GM23248 (cell line): ENCODE measurements around the gene CHN1. TPM values are rescaled to one million over a fixed set of nuclear protein-coding genes. Genes with fewer than 3 reads are reported as not detected.

ENCODE experiments used
- DNase-seq: peaks from one replicate; pipeline ENCODE4 v3.0.0-alpha.2; 2015
- H2AFZ ChIP-seq: fragments of 200-600 bp; sonication (generic); 2 replicates; pipeline ENCODE4 v1.6.1; 2016; ENCODE audit warnings: antibody characterized with exemption
- H3F3A ChIP-seq: fragments of 200-600 bp; sonication (generic); 2 replicates; pipeline ENCODE4 v1.6.1; 2016; ENCODE audit warnings: mild to moderate bottlenecking, antibody characterized with exemption, mixed run types; ENCODE audit not compliant: insufficient read depth
- H3K27ac ChIP-seq: fragments of 200-600 bp; sonication (generic); 2 replicates; pipeline ENCODE4 v1.5.1; 2016; ENCODE audit warnings: mild to moderate bottlenecking
- H3K27me3 ChIP-seq: fragments of 200-600 bp; sonication (generic); replicated peaks from 2 replicates; pipeline ENCODE4 v1.6.1; 2016; ENCODE audit warnings: mild to moderate bottlenecking; ENCODE audit not compliant: insufficient read depth
- H3K36me3 ChIP-seq: fragments of 200-600 bp; sonication (generic); 2 replicates; pipeline ENCODE4 v1.6.1; 2016; ENCODE audit warnings: low read depth, mild to moderate bottlenecking
- H3K4me1 ChIP-seq: fragments of 200-600 bp; sonication (generic); 2 replicates; pipeline ENCODE4 v1.6.1; 2016; ENCODE audit warnings: mild to moderate bottlenecking; ENCODE audit not compliant: insufficient read depth
- H3K4me2 ChIP-seq: fragments of 200-600 bp; sonication (generic); one replicate; pipeline ENCODE4 v1.6.1; 2016; ENCODE audit warnings: mild to moderate bottlenecking; ENCODE audit not compliant: unreplicated experiment
- H3K4me3 ChIP-seq: fragments of 200-600 bp; sonication (generic); 2 replicates; pipeline ENCODE4 v1.5.1; 2016; ENCODE audit warnings: mild to moderate bottlenecking
- H3K79me2 ChIP-seq: fragments of 200-600 bp; sonication (generic); 2 replicates; pipeline ENCODE4 v1.6.1; 2016; ENCODE audit warnings: mild to moderate bottlenecking; ENCODE audit not compliant: insufficient read depth
- H3K9ac ChIP-seq: fragments of 200-600 bp; sonication (generic); 2 replicates; pipeline ENCODE4 v1.6.1; 2016; ENCODE audit warnings: mild to moderate bottlenecking
- H3K9me2 ChIP-seq: fragments of 200-600 bp; sonication (generic); 2 replicates; pipeline ENCODE4 v1.6.1; 2016; ENCODE audit warnings: mixed run types, mild to moderate bottlenecking, moderate library complexity; ENCODE audit not compliant: insufficient read depth
- H3K9me3 ChIP-seq: fragments of 200-600 bp; sonication (generic); one replicate; pipeline ENCODE4 v1.6.1; 2017; ENCODE audit warnings: low read depth
- H4K20me1 ChIP-seq: fragments of 200-600 bp; sonication (generic); 2 replicates; pipeline ENCODE4 v1.6.0; 2016; ENCODE audit not compliant: insufficient read depth
- EZH2 ChIP-seq: fragments of 200-600 bp; sonication (generic); IDR thresholded peaks from 2 replicates; pipeline ENCODE4 v1.6.1; 2018; ENCODE audit warnings: antibody characterized with exemption, mild to moderate bottlenecking; ENCODE audit not compliant: insufficient read depth, poor library complexity, severe bottlenecking
- EZH2phosphoT487 ChIP-seq: fragments of 200-600 bp; sonication (generic); IDR thresholded peaks from 2 replicates; pipeline ENCODE4 v1.6.1; 2018; ENCODE audit warnings: antibody characterized with exemption, moderate library complexity, mild to moderate bottlenecking, low read depth; ENCODE audit not compliant: insufficient read depth
- WGBS, 2 experiments: methylation state at CpG; one replicate each; pipeline ENCODE4 v1.1.6; 2015 to 2017; ENCODE audit warnings: low lambda C conversion rate in 2 of 2, low coverage in 1 of 2; ENCODE audit errors: missing lambda C conversion rate in 2 of 2; 5-methylcytosine and 5-hydroxymethylcytosine counted together
- in situ Hi-C: fragments of 300-500 bp; cut with MboI; formaldehyde crosslinking; loops from 2 replicates; pipeline ENCODE4 v1.15.0; 2020
- polyA plus RNA-seq: library from polyadenylated mRNA; unstranded; fragments of >200 nt; fragmentation: Nextera tagmentation; extraction: Ambion mirVana; gene quantifications from 2 replicates; pipeline ENCODE4 v1.2.1, GENCODE V29; 2016
- total RNA-seq: library from RNA; depleted of rRNA; stranded (reverse); fragments of >200 nt; shearing (Covaris generic); gene quantifications from 2 replicates; pipeline ENCODE4 v1.2.3, GENCODE V29; 2014

Gene CHN1
- total and polyA plus RNA-seq, 2 experiments from 2014 or later = 115 to 130 TPM

- Histone ChIP-seq H3K27me3 (peaks cover 16% of the 10 kb centered on the region; the same call in 1 of the 2 replicates), H3K27ac (no peak overlapping the region), H3K79me2 (no peaks in the 10 kb centered on the region), H4K20me1 (no peaks in the 10 kb centered on the region), H3K36me3 (no peaks in the 10 kb centered on the region), H3K4me3 (peak overlapping the region; percentile 80), H3K4me1 (peaks cover 5% of the 10 kb centered on the region; the same call in 1 of the 2 replicates), H3F3A (0 out of 2 replicates have a peak, but pooled peaks cover 11% of the 10 kb centered on the region), H3K4me2 (peak overlapping the region; percentile 56), H3K9me2 (no peaks in the 10 kb centered on the region), H2AFZ (peak overlapping the region; percentile 66), H3K9me3 (no peaks in the 10 kb centered on the region), H3K9ac (no peak overlapping the region)
- 30 to 31% methylated on average over 16 of the region's 16 CpGs for WGBS, 2 experiments
- DNase-seq = peak; percentile 53
- TF ChIP-seq EZH2phosphoT487 (no peak), EZH2 (no peak)
- in situ Hi-C loops = no loop called here
Observed at GRCh38 chr2:175003875-175004729, 1.1 kb downstream of the CHN1 start.

GRCh38 chr2:175002547-175003274 lies 2.5 kb downstream of the CHN1 start:
- Histone ChIP-seq H3K27ac (no peak overlapping the region), H3K4me2 (no peak overlapping the region), H3K9me3 (no peaks in the 10 kb centered on the region), H3K9ac (no peak overlapping the region), H3K27me3 (peaks cover 13% of the 10 kb centered on the region; the same call in 1 of the 2 replicates), H2AFZ (no peak overlapping the region), H3K4me1 (peaks cover 16% of the 10 kb centered on the region), H3K9me2 (no peaks in the 10 kb centered on the region), H3F3A (peaks cover 19% of the 10 kb centered on the region; the same call in 1 of the 2 replicates), H4K20me1 (no peaks in the 10 kb centered on the region), H3K79me2 (no peaks in the 10 kb centered on the region), H3K36me3 (no peaks in the 10 kb centered on the region), H3K4me3 (no peak overlapping the region)
- WGBS, 2 experiments = 76 to 86% methylated on average over 3 of the region's 3 CpGs
- TF ChIP-seq EZH2 (no peak), EZH2phosphoT487 (no peak)
- no peak for DNase-seq
- in situ Hi-C loops = no loop called here

GRCh38 chr2:175001566-175001965 lies 3.6 kb downstream of the CHN1 start:
- H2AFZ ChIP-seq = no peak overlapping the region
- H3K27ac ChIP-seq = no peak overlapping the region
- no peaks in the 10 kb centered on the region for H3K9me3 ChIP-seq
- H3K79me2 ChIP-seq = no peaks in the 10 kb centered on the region
- no peaks in the 10 kb centered on the region for H4K20me1 ChIP-seq
- TF ChIP-seq EZH2phosphoT487 (no peak), EZH2 (no peak)
- H3K4me3 ChIP-seq = no peak overlapping the region
- H3K36me3 ChIP-seq = no peaks in the 10 kb centered on the region
- DNase-seq = no peak
- H3F3A ChIP-seq = peaks cover 24% of the 10 kb centered on the region
- H3K4me1 ChIP-seq = peaks cover 22% of the 10 kb centered on the region
- H3K9me2 ChIP-seq = no peaks in the 10 kb centered on the region
- whole genome bisulfite sequencing, 2 experiments = 98% methylated on average over 4 of the region's 4 CpGs
- no peak overlapping the region for H3K4me2 ChIP-seq
- no peak overlapping the region for H3K9ac ChIP-seq
- H3K27me3 ChIP-seq = peaks cover 6% of the 10 kb centered on the region; the same call in 1 of the 2 replicates
- in situ Hi-C loops = no loop called here

- Histone ChIP-seq H3F3A (peaks cover 13% of the 10 kb centered on the region), H3K9ac (no peak overlapping the region), H3K9me2 (no peaks in the 10 kb centered on the region), H3K27me3 (no peaks in the 10 kb centered on the region), H3K79me2 (no peaks in the 10 kb centered on the region), H3K4me1 (peaks cover 16% of the 10 kb centered on the region), H3K9me3 (no peaks in the 10 kb centered on the region), H2AFZ (no peak overlapping the region), H3K4me3 (no peak overlapping the region), H3K4me2 (no peak overlapping the region), H3K27ac (no peak overlapping the region), H4K20me1 (no peaks in the 10 kb centered on the region), H3K36me3 (no peaks in the 10 kb centered on the region)
- peak; percentile 37 for DNase-seq
- no peak for TF ChIP-seq EZH2
- no peak for TF ChIP-seq EZH2phosphoT487
- in situ Hi-C loops = no loop called here
- WGBS, 2 experiments = 58 to 59% methylated on average over 3 of the region's 3 CpGs
Observed at GRCh38 chr2:174997110-174997509, 8.1 kb downstream of the CHN1 start.
